GM23248 (cell line): ENCODE results near the gene ULK4. TPM values are rescaled to one million over a fixed set of nuclear protein-coding genes. Genes with fewer than 3 reads are reported as not detected.
"Not testable (repeated sequence)": the region's sequence is repeated elsewhere in the genome, so short reads cannot be mapped to it uniquely, and the experiment has no call there.

Experiments used
- DNase-seq: peaks from one replicate; pipeline ENCODE4 v3.0.0-alpha.2; 2015
- H2AFZ ChIP-seq: fragments of 200-600 bp; sonication (generic); 2 replicates; pipeline ENCODE4 v1.6.1; 2016; ENCODE audit warnings: antibody characterized with exemption
- H3F3A ChIP-seq: fragments of 200-600 bp; sonication (generic); 2 replicates; pipeline ENCODE4 v1.6.1; 2016; ENCODE audit warnings: mild to moderate bottlenecking, antibody characterized with exemption, mixed run types; ENCODE audit not compliant: insufficient read depth
- H3K27ac ChIP-seq: fragments of 200-600 bp; sonication (generic); 2 replicates; pipeline ENCODE4 v1.5.1; 2016; ENCODE audit warnings: mild to moderate bottlenecking
- H3K27me3 ChIP-seq: fragments of 200-600 bp; sonication (generic); replicated peaks from 2 replicates; pipeline ENCODE4 v1.6.1; 2016; ENCODE audit warnings: mild to moderate bottlenecking; ENCODE audit not compliant: insufficient read depth
- H3K36me3 ChIP-seq: fragments of 200-600 bp; sonication (generic); 2 replicates; pipeline ENCODE4 v1.6.1; 2016; ENCODE audit warnings: low read depth, mild to moderate bottlenecking
- H3K4me1 ChIP-seq: fragments of 200-600 bp; sonication (generic); 2 replicates; pipeline ENCODE4 v1.6.1; 2016; ENCODE audit warnings: mild to moderate bottlenecking; ENCODE audit not compliant: insufficient read depth
- H3K4me2 ChIP-seq: fragments of 200-600 bp; sonication (generic); one replicate; pipeline ENCODE4 v1.6.1; 2016; ENCODE audit warnings: mild to moderate bottlenecking; ENCODE audit not compliant: unreplicated experiment
- H3K4me3 ChIP-seq: fragments of 200-600 bp; sonication (generic); 2 replicates; pipeline ENCODE4 v1.5.1; 2016; ENCODE audit warnings: mild to moderate bottlenecking
- H3K79me2 ChIP-seq: fragments of 200-600 bp; sonication (generic); 2 replicates; pipeline ENCODE4 v1.6.1; 2016; ENCODE audit warnings: mild to moderate bottlenecking; ENCODE audit not compliant: insufficient read depth
- H3K9ac ChIP-seq: fragments of 200-600 bp; sonication (generic); 2 replicates; pipeline ENCODE4 v1.6.1; 2016; ENCODE audit warnings: mild to moderate bottlenecking
- H3K9me2 ChIP-seq: fragments of 200-600 bp; sonication (generic); 2 replicates; pipeline ENCODE4 v1.6.1; 2016; ENCODE audit warnings: mixed run types, mild to moderate bottlenecking, moderate library complexity; ENCODE audit not compliant: insufficient read depth
- H3K9me3 ChIP-seq: fragments of 200-600 bp; sonication (generic); one replicate; pipeline ENCODE4 v1.6.1; 2017; ENCODE audit warnings: low read depth
- H4K20me1 ChIP-seq: fragments of 200-600 bp; sonication (generic); 2 replicates; pipeline ENCODE4 v1.6.0; 2016; ENCODE audit not compliant: insufficient read depth
- EZH2 ChIP-seq: fragments of 200-600 bp; sonication (generic); IDR thresholded peaks from 2 replicates; pipeline ENCODE4 v1.6.1; 2018; ENCODE audit warnings: antibody characterized with exemption, mild to moderate bottlenecking; ENCODE audit not compliant: insufficient read depth, poor library complexity, severe bottlenecking
- EZH2phosphoT487 ChIP-seq: fragments of 200-600 bp; sonication (generic); IDR thresholded peaks from 2 replicates; pipeline ENCODE4 v1.6.1; 2018; ENCODE audit warnings: antibody characterized with exemption, moderate library complexity, mild to moderate bottlenecking, low read depth; ENCODE audit not compliant: insufficient read depth
- WGBS, 2 experiments: methylation state at CpG; one replicate each; pipeline ENCODE4 v1.1.6; 2015 to 2017; ENCODE audit warnings: low lambda C conversion rate in 2 of 2, low coverage in 1 of 2; ENCODE audit errors: missing lambda C conversion rate in 2 of 2; 5-methylcytosine and 5-hydroxymethylcytosine counted together
- in situ Hi-C: fragments of 300-500 bp; cut with MboI; formaldehyde crosslinking; loops from 2 replicates; pipeline ENCODE4 v1.15.0; 2020
- polyA plus RNA-seq: library from polyadenylated mRNA; unstranded; fragments of >200 nt; fragmentation: Nextera tagmentation; extraction: Ambion mirVana; gene quantifications from 2 replicates; pipeline ENCODE4 v1.2.1, GENCODE V29; 2016
- total RNA-seq: library from RNA; depleted of rRNA; stranded (reverse); fragments of >200 nt; shearing (Covaris generic); gene quantifications from 2 replicates; pipeline ENCODE4 v1.2.3, GENCODE V29; 2014

Gene ULK4
- total and polyA plus RNA-seq, 2 experiments from 2014 or later, result 3.5 to 20.3 TPM

- Histone ChIP-seq H3K4me1 (no peaks in the 10 kb centered on the region), H4K20me1 (no peaks in the 10 kb centered on the region), H3K9me2 (no peaks in the 10 kb centered on the region), H3K4me3 (no peak overlapping the region), H3K9ac (no peak overlapping the region), H3K27me3 (no peaks in the 10 kb centered on the region), H3K36me3 (no peaks in the 10 kb centered on the region), H2AFZ (no peak overlapping the region), H3F3A (no peaks in the 10 kb centered on the region), H3K9me3 (no peaks in the 10 kb centered on the region), H3K4me2 (no peak overlapping the region), H3K79me2 (no peaks in the 10 kb centered on the region), H3K27ac (no peak overlapping the region)
- 56 to 57% methylated on average over 1 of the region's 1 CpG for WGBS, 2 experiments
- in situ Hi-C loops, result no loop called here
- TF ChIP-seq EZH2phosphoT487 (no peak), EZH2 (no peak)
- DNase-seq, result no peak
Measured at GRCh38 chr3:41394896-41395295, 567.0 kb downstream of the ULK4 start.

- H3K4me1 ChIP-seq, H2AFZ ChIP-seq, DNase-seq, H3K36me3 ChIP-seq, H4K20me1 ChIP-seq, H3K4me2 ChIP-seq, in situ Hi-C loops, H3K9ac ChIP-seq, H3K9me3 ChIP-seq, H3K27ac ChIP-seq, H3K27me3 ChIP-seq, H3K9me2 ChIP-seq, H3F3A ChIP-seq, H3K79me2 ChIP-seq, H3K4me3 ChIP-seq: not testable (repeated sequence)
- 40 to 56% methylated on average over 11 of the region's 11 CpGs for WGBS, 2 experiments
Measured at GRCh38 chr3:41370765-41371535, 591.0 kb downstream of the ULK4 start.

- 60 to 79% methylated on average over 6 to 7 of the region's 7 CpGs for WGBS, 2 experiments
- no peak overlapping the region for H3K27ac ChIP-seq
- no peak overlapping the region for H2AFZ ChIP-seq
- no peaks in the 10 kb centered on the region for H3K4me1 ChIP-seq
- H3K9ac ChIP-seq, result no peak overlapping the region
- no peak overlapping the region for H3K4me2 ChIP-seq
- TF ChIP-seq EZH2phosphoT487 (no peak), EZH2 (no peak)
- no peak overlapping the region for H3K4me3 ChIP-seq
- no peaks in the 10 kb centered on the region for H3K79me2 ChIP-seq
- H3K9me2 ChIP-seq, result no peaks in the 10 kb centered on the region
- H3F3A ChIP-seq, result no peaks in the 10 kb centered on the region
- no peaks in the 10 kb centered on the region for H3K9me3 ChIP-seq
- no peak for DNase-seq
- no peaks in the 10 kb centered on the region for H3K36me3 ChIP-seq
- no peaks in the 10 kb centered on the region for H4K20me1 ChIP-seq
- in situ Hi-C loops, result no loop called here
- H3K27me3 ChIP-seq, result no peaks in the 10 kb centered on the region
Measured at GRCh38 chr3:41370307-41370706, 591.6 kb downstream of the ULK4 start.

- TF ChIP-seq EZH2, result no peak
- no peak for TF ChIP-seq EZH2phosphoT487
- H3K9me2 ChIP-seq, result no peaks in the 10 kb centered on the region
- H3K27me3 ChIP-seq, result no peaks in the 10 kb centered on the region
- no peaks in the 10 kb centered on the region for H3K9me3 ChIP-seq
- H3K4me1 ChIP-seq, result no peaks in the 10 kb centered on the region
- in situ Hi-C loops, result no loop called here
- peak; percentile 19 for DNase-seq
- no peak overlapping the region for H3K9ac ChIP-seq
- H3K36me3 ChIP-seq, result no peaks in the 10 kb centered on the region
- no peak overlapping the region for H3K4me3 ChIP-seq
- 9 to 19% methylated on average over 3 of the region's 3 CpGs for WGBS, 2 experiments
- H3K4me2 ChIP-seq, result no peak overlapping the region
- no peak overlapping the region for H3K27ac ChIP-seq
- no peaks in the 10 kb centered on the region for H3K79me2 ChIP-seq
- no peaks in the 10 kb centered on the region for H4K20me1 ChIP-seq
- H3F3A ChIP-seq, result no peaks in the 10 kb centered on the region
- H2AFZ ChIP-seq, result no peak overlapping the region
Measured at GRCh38 chr3:41369838-41370237, 592.1 kb downstream of the ULK4 start.
